ENCODE data around the gene FBXL7. TPM values are rescaled to one million over a fixed set of nuclear protein-coding genes. Genes with fewer than 3 reads are reported as not detected.

The FBXL7 gene
- total RNA-seq, 1 donor from 2014 or later: 4.4 TPM

- Histone ChIP-seq H3K4me3 (ENCODE audit: low read depth, low read length) (no peak overlapping the region), H3K27me3 (ENCODE audit: control insufficient read depth, insufficient read depth, low read length) (no peaks in the 10 kb centered on the region), H3K36me3 (ENCODE audit: control insufficient read depth, insufficient read depth, low read length) (no peaks in the 10 kb centered on the region)
- no peak for DNase-seq (ENCODE audit: low read depth)
- no peak for TF ChIP-seq CTCF (IDR thresholded peaks at IDR 0.05; ENCODE audit: insufficient read depth, low read length, poor library complexity, severe bottlenecking)
Observed at GRCh38 chr5:15966066-15966640, 466.2 kb downstream of the FBXL7 start.

- Histone ChIP-seq H3K4me3 (ENCODE audit: low read depth, low read length) (no peak overlapping the region), H3K36me3 (ENCODE audit: control insufficient read depth, insufficient read depth, low read length) (no peaks in the 10 kb centered on the region), H3K27me3 (ENCODE audit: control insufficient read depth, insufficient read depth, low read length) (no peaks in the 10 kb centered on the region)
- TF ChIP-seq CTCF (IDR thresholded peaks at IDR 0.05; ENCODE audit: insufficient read depth, low read length, poor library complexity, severe bottlenecking): no peak
- no peak for DNase-seq (ENCODE audit: low read depth)
Observed at GRCh38 chr5:15966651-15967050, 466.7 kb downstream of the FBXL7 start.

GRCh38 chr5:15968993-15969392, 469.0 kb downstream of the FBXL7 start:
- no peak for DNase-seq (ENCODE audit: low read depth)
- Histone ChIP-seq H3K4me3 (ENCODE audit: low read depth, low read length) (no peak overlapping the region), H3K36me3 (ENCODE audit: control insufficient read depth, insufficient read depth, low read length) (no peaks in the 10 kb centered on the region), H3K27me3 (ENCODE audit: control insufficient read depth, insufficient read depth, low read length) (no peaks in the 10 kb centered on the region)
- TF ChIP-seq CTCF (IDR thresholded peaks at IDR 0.05; ENCODE audit: insufficient read depth, low read length, poor library complexity, severe bottlenecking): no peak

- no peak for TF ChIP-seq CTCF (IDR thresholded peaks at IDR 0.05; ENCODE audit: insufficient read depth, low read length, poor library complexity, severe bottlenecking)
- H3K36me3 ChIP-seq (ENCODE audit: control insufficient read depth, insufficient read depth, low read length): no peaks in the 10 kb centered on the region
Observed at GRCh38 chr5:15977851-15978250, 477.9 kb downstream of the FBXL7 start.

GRCh38 chr5:15980835-15981234, 480.9 kb downstream of the FBXL7 start:
- no peak for DNase-seq (ENCODE audit: low read depth)
- TF ChIP-seq CTCF (IDR thresholded peaks at IDR 0.05; ENCODE audit: insufficient read depth, low read length, poor library complexity, severe bottlenecking): no peak
- Histone ChIP-seq H3K27me3 (ENCODE audit: control insufficient read depth, insufficient read depth, low read length) (no peaks in the 10 kb centered on the region), H3K4me3 (ENCODE audit: low read depth, low read length) (no peak overlapping the region), H3K36me3 (ENCODE audit: control insufficient read depth, insufficient read depth, low read length) (no peaks in the 10 kb centered on the region)

More at GRCh38 chr5:15977851-15978250, 477.9 kb downstream of the FBXL7 start:
- no peaks in the 10 kb centered on the region for H3K27me3 ChIP-seq (ENCODE audit: control insufficient read depth, insufficient read depth, low read length)
- no peak overlapping the region for H3K4me3 ChIP-seq (ENCODE audit: low read depth, low read length)
- DNase-seq (ENCODE audit: low read depth): no peak

GRCh38 chr5:15983392-15983791, 483.4 kb downstream of the FBXL7 start:
- Histone ChIP-seq H3K4me3 (ENCODE audit: low read depth, low read length) (no peak overlapping the region), H3K27me3 (ENCODE audit: control insufficient read depth, insufficient read depth, low read length) (no peaks in the 10 kb centered on the region), H3K36me3 (ENCODE audit: control insufficient read depth, insufficient read depth, low read length) (no peaks in the 10 kb centered on the region)
- no peak for DNase-seq (ENCODE audit: low read depth)
- TF ChIP-seq CTCF (IDR thresholded peaks at IDR 0.05; ENCODE audit: insufficient read depth, low read length, poor library complexity, severe bottlenecking): no peak

Measured in kidney epithelial cell (primary cell).